C4-2B (cell line): ENCODE data around the gene NAV2.

Experiments used
- CTCF ChIP-seq: fragments of 450-650 bp; conservative IDR thresholded peaks from 2 replicates; pipeline ENCODE4 v1.5.1; 2017; ENCODE audit warnings: mild to moderate bottlenecking
- ZFX ChIP-seq: fragments of 450-650 bp; IDR thresholded peaks from 2 replicates; pipeline ENCODE4 v1.6.1; 2017

- no peak for TF ChIP-seq CTCF
- TF ChIP-seq ZFX = no peak
These were observed 26.4 kb upstream of the NAV2 start for GRCh38 chr11:19686234-19686633.
